ENCODE results near the gene TRPM4. TPM values are rescaled to one million over a fixed set of nuclear protein-coding genes. Genes with fewer than 3 reads are reported as not detected.

TRPM4 gene
- total and polyA plus RNA-seq, 2 of the 13 experiments (the other 11 are each of a cell fraction or from before 2014, with no cell fraction given) = 1.9 to 4.3 TPM

DNA sequence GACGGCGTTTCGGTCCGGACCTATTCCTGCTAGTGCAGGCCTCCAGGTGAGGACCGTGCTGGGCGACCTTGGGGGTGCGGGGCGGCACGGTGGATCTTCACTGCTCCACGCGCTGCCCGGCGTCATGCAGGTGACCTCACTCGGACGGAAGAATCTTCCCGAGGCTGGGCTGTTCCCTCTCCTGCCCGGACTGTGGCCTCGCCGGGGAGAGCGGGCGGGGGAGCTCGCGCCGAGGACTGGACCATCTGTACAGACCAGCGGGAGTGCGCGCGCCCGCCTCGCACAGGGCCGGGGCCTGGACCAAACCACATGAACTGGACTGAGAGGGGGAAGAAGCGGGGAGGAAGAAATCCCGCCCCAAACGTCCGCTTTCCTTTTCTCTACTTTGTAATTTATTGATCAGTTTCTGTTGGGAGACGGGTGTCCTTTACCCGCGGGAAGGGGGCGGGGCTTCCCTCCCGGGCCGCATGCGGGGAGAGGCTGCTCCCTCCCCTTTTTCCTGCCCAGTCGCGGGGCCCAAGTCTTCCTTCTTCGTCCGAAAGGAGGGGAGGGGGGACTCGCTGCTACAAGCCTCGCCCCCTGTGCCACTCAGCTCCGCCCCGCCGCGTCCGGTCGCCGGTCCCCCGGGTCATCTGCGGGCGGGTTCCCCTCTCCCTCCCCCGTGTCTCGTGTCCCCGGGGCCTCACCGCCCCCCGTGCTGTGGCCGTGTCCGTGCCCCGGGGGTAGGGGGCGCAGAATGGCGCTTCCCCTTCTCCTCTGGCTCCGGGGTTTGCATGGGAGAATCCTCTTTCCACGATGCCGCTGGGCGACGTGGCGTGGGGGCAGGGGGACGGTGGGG, 7.3 kb upstream of the TRPM4 start (continued):
- TF ChIP-seq IRF2 (CRISPR knock-in tag; IDR thresholded peaks at IDR 0.05) (0 out of 2 replicates have a peak, but pooled peaks have one; percentile 40), ZNF143 (CRISPR knock-in tag; IDR thresholded peaks at IDR 0.05) (no peak), SALL2 (CRISPR knock-in tag; IDR thresholded peaks at IDR 0.05) (peak; percentile 49; the same call in 1 of the 2 replicates), GPN1 (CRISPR knock-in tag; IDR thresholded peaks at IDR 0.05; ENCODE audit: borderline replicate concordance) (peak; percentile 57; the same call in 1 of the 2 replicates), ATF7-NPFF (CRISPR knock-in tag; IDR thresholded peaks at IDR 0.05; ENCODE audit: low read depth) (peak; percentile 34; the same call in 1 of the 2 replicates), ATF5 (CRISPR knock-in tag; IDR thresholded peaks at IDR 0.05; ENCODE audit: low read depth) (0 out of 2 replicates have a peak, but pooled peaks have one; percentile 72), ZNF678 (CRISPR knock-in tag; IDR thresholded peaks at IDR 0.05) (peak; percentile 92; the same call in 1 of the 2 replicates), PCBP1 (IDR thresholded peaks at IDR 0.05; ENCODE audit: borderline replicate concordance, low read depth, low read length) (no peak), HMG20A (CRISPR knock-in tag; IDR thresholded peaks at IDR 0.05; ENCODE audit: borderline replicate concordance) (peak; percentile 24; the same call in 1 of the 2 replicates), GMEB1 (CRISPR knock-in tag; IDR thresholded peaks at IDR 0.05; ENCODE audit: borderline replicate concordance) (peak; percentile 66; the same call in 1 of the 2 replicates), ZC3H4 (CRISPR knock-in tag; IDR thresholded peaks at IDR 0.05; ENCODE audit: borderline replicate concordance) (no peak), FOXK1 (CRISPR knock-in tag; IDR thresholded peaks at IDR 0.05; ENCODE audit: borderline replicate concordance, low read depth) (0 out of 2 replicates have a peak, but pooled peaks have one; percentile 7), MLX (CRISPR knock-in tag; IDR thresholded peaks at IDR 0.05) (no peak), CTCF (CRISPR knock-in tag; IDR thresholded peaks at IDR 0.05) (peak; percentile 15; the same call in 1 of the 2 replicates), NFYC (CRISPR knock-in tag; IDR thresholded peaks at IDR 0.05) (no peak), ZFP82 (CRISPR knock-in tag; IDR thresholded peaks at IDR 0.05; ENCODE audit: borderline replicate concordance) (peak; percentile 77; the same call in 1 of the 2 replicates), TAF15 (IDR thresholded peaks at IDR 0.05; ENCODE audit: low read depth, low read length, poor library complexity, severe bottlenecking) (no peak), EEA1 (CRISPR knock-in tag; IDR thresholded peaks at IDR 0.05; ENCODE audit: borderline replicate concordance) (peak; percentile 66; the same call in 1 of the 2 replicates), ZNF510 (CRISPR knock-in tag; IDR thresholded peaks at IDR 0.05; ENCODE audit: low read depth) (peak; percentile 65; the same call in 1 of the 2 replicates)
- TF ChIP-seq, protein P1, sequence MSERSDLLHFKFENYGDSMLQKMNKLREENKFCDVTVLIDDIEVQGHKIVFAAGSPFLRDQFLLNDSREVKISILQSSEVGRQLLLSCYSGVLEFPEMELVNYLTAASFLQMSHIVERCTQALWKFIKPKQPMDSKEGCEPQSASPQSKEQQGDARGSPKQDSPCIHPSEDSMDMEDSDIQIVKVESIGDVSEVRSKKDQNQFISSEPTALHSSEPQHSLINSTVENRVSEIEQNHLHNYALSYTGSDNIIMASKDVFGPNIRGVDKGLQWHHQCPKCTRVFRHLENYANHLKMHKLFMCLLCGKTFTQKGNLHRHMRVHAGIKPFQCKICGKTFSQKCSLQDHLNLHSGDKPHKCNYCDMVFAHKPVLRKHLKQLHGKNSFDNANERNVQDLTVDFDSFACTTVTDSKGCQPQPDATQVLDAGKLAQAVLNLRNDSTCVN (CRISPR knock-in tag; IDR thresholded peaks at IDR 0.05; ENCODE audit: borderline replicate concordance) = peak; percentile 60; the same call in 1 of the 2 replicates
- TF ChIP-seq, protein P2, sequence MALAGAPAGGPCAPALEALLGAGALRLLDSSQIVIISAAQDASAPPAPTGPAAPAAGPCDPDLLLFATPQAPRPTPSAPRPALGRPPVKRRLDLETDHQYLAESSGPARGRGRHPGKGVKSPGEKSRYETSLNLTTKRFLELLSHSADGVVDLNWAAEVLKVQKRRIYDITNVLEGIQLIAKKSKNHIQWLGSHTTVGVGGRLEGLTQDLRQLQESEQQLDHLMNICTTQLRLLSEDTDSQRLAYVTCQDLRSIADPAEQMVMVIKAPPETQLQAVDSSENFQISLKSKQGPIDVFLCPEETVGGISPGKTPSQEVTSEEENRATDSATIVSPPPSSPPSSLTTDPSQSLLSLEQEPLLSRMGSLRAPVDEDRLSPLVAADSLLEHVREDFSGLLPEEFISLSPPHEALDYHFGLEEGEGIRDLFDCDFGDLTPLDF (CRISPR knock-in tag; IDR thresholded peaks at IDR 0.05) = peak; percentile 83

All from HepG2 (cell line).